IMR-90 (cell line): Measurements from ENCODE around the gene GLTPD2. TPM values are rescaled to one million over a fixed set of nuclear protein-coding genes. Genes with fewer than 3 reads are reported as not detected.
A peak's percentile ranks its signal among the peaks of the same experiment; 100 is the strongest.

Experiments used
- ATAC-seq: fragments of 200-7000 bp; cut with Tn5 transposase; 2 replicates; pipeline ENCODE4 v1.9.1; 2020; ENCODE audit warnings: low read depth, mild to moderate bottlenecking, moderate library complexity
- BruUV-seq: library from RNA; stranded (reverse); fragments of 400-500 nt; replicated peaks from 2 replicates; lab custom pipeline; 2021; lab: Mats Ljungman, UMichigan
- CTCF ChIA-PET: fragments of 300-600 bp; formaldehyde crosslinking; extraction: SDS; loops from one replicate; lab custom pipeline; 2021; ENCODE audit warnings: antibody characterized with exemption; lab: Yijun Ruan, JAX
- POLR2A ChIA-PET: fragments of 300-600 bp; sonication (Branson Sonifier 250); formaldehyde crosslinking; loops from one replicate; lab custom pipeline; 2022; ENCODE audit warnings: antibody characterized with exemption; ENCODE audit not compliant: unreplicated experiment; lab: Charles Lee
- DNase-seq: peaks from one replicate; pipeline ENCODE4 v3.0.0; 2013
- H2AFZ ChIP-seq: replicated peaks from 2 replicates; pipeline ENCODE3; 2013; ENCODE audit warnings: low read length, mild to moderate bottlenecking; ENCODE audit not compliant: poor library complexity
- H2AK5ac ChIP-seq: 2 replicates; pipeline ENCODE4 v1.6.1; 2013; ENCODE audit warnings: low read depth, low read length, inconsistent platforms
- H2AK9ac ChIP-seq: replicated peaks from 2 replicates; pipeline ENCODE3; 2013; ENCODE audit warnings: mild to moderate bottlenecking, low read depth, low read length, moderate library complexity; ENCODE audit not compliant: poor library complexity
- H2BK120ac ChIP-seq: 2 replicates; pipeline ENCODE4 v1.6.1; 2013; ENCODE audit warnings: low read depth, low read length, inconsistent platforms
- H2BK15ac ChIP-seq: 3 replicates; pipeline ENCODE4 v1.6.1; 2013; ENCODE audit warnings: low read depth, low read length, inconsistent platforms
- H2BK20ac ChIP-seq: 2 replicates; pipeline ENCODE4 v1.6.1; 2013; ENCODE audit warnings: low read depth, mild to moderate bottlenecking, inconsistent platforms, low read length, moderate library complexity
- H2BK5ac ChIP-seq: 2 replicates; pipeline ENCODE4 v1.6.1; 2013; ENCODE audit warnings: mild to moderate bottlenecking, low read depth, low read length, inconsistent platforms; ENCODE audit not compliant: poor library complexity, severe bottlenecking
- H3K14ac ChIP-seq: replicated peaks from 2 replicates; pipeline ENCODE4 v1.6.1; 2013; ENCODE audit warnings: low read depth, low read length, inconsistent platforms
- H3K18ac ChIP-seq: 2 replicates; pipeline ENCODE4 v1.6.1; 2013; ENCODE audit warnings: low read depth, low read length, control low read depth
- H3K23ac ChIP-seq: 2 replicates; pipeline ENCODE4 v1.6.1; 2013; ENCODE audit warnings: low read depth, low read length, inconsistent platforms
- H3K27ac ChIP-seq: 2 replicates; pipeline ENCODE4 v1.5.1; 2013; ENCODE audit warnings: mild to moderate bottlenecking, control low read depth, low read length; ENCODE audit not compliant: insufficient read depth
- H3K27me3 ChIP-seq: 2 replicates; pipeline ENCODE4 v1.6.1; 2013; ENCODE audit warnings: low read length; ENCODE audit not compliant: control insufficient read depth, insufficient read depth
- H3K36me3 ChIP-seq: 2 replicates; pipeline ENCODE4 v1.6.1; 2013; ENCODE audit warnings: low read length, mixed read lengths; ENCODE audit not compliant: control insufficient read depth, insufficient read depth
- H3K4ac ChIP-seq: 2 replicates; pipeline ENCODE4 v1.6.1; 2013; ENCODE audit warnings: low read depth, low read length, inconsistent platforms
- H3K4me1 ChIP-seq: 2 replicates; pipeline ENCODE4 v1.6.1; 2013; ENCODE audit warnings: low read length, mixed read lengths; ENCODE audit not compliant: control insufficient read depth, insufficient read depth
- H3K4me2 ChIP-seq: 2 replicates; pipeline ENCODE4 v1.6.1; 2013; ENCODE audit warnings: low read depth, mild to moderate bottlenecking, control low read depth, low read length, moderate library complexity
- H3K4me3 ChIP-seq: 2 replicates; pipeline ENCODE4 v1.5.1; 2013; ENCODE audit warnings: low read depth, mild to moderate bottlenecking, control low read depth, low read length, moderate library complexity; ENCODE audit not compliant: insufficient read depth
- H3K56ac ChIP-seq: 2 replicates; pipeline ENCODE4 v1.6.1; 2013; ENCODE audit warnings: low read length, inconsistent platforms; ENCODE audit not compliant: insufficient read depth; ENCODE audit errors: extremely low read depth
- H3K79me1 ChIP-seq, 2 experiments: 2 replicates each; pipeline ENCODE4 v1.6.1; 2013; ENCODE audit warnings: low read length in 2 of 2, inconsistent platforms in 1 of 2, low read depth in 1 of 2
- H3K9ac ChIP-seq: 2 replicates; pipeline ENCODE4 v1.6.1; 2013; ENCODE audit warnings: low read depth, low read length, control low read depth
- H3K9me1 ChIP-seq: 2 replicates; pipeline ENCODE4 v1.6.1; 2013; ENCODE audit warnings: low read length, inconsistent platforms; ENCODE audit not compliant: insufficient read depth
- H3K9me3 ChIP-seq: 2 replicates; pipeline ENCODE4 v1.6.1; 2013; ENCODE audit warnings: low read length; ENCODE audit not compliant: control insufficient read depth, insufficient read depth
- H4K20me1 ChIP-seq: 2 replicates; pipeline ENCODE4 v1.6.1; 2013; ENCODE audit warnings: low read length, inconsistent platforms; ENCODE audit not compliant: insufficient read depth
- H4K5ac ChIP-seq: 2 replicates; pipeline ENCODE4 v1.6.1; 2013; ENCODE audit warnings: mild to moderate bottlenecking, low read depth, low read length, control low read depth
- H4K8ac ChIP-seq, 2 experiments: 2 replicates each; pipeline ENCODE4 v1.6.1; 2013; ENCODE audit warnings: low read depth in 2 of 2, low read length in 2 of 2, control low read depth in 1 of 2, inconsistent platforms in 1 of 2
- H4K91ac ChIP-seq: 2 replicates; pipeline ENCODE4 v1.6.1; 2013; ENCODE audit warnings: low read depth, low read length, inconsistent platforms; ENCODE audit not compliant: insufficient read depth
- CHD1 ChIP-seq: IDR thresholded peaks from 2 replicates; pipeline ENCODE4 v1.6.1; 2012; ENCODE audit warnings: low read depth, low read length, improper control_type of control experiment
- MAFK ChIP-seq: IDR thresholded peaks from 2 replicates; pipeline ENCODE4 v1.6.1; 2012; ENCODE audit warnings: low read depth, low read length, improper control_type of control experiment
- MAZ ChIP-seq: IDR thresholded peaks from 2 replicates; pipeline ENCODE4 v1.6.1; 2012; ENCODE audit warnings: low read depth, mild to moderate bottlenecking, low read length, improper control_type of control experiment, moderate library complexity, borderline replicate concordance
- NFE2L2 ChIP-seq: fragments of 150-350 bp; IDR thresholded peaks from 2 replicates; pipeline ENCODE4 v1.6.1; 2016; ENCODE audit warnings: low read depth, mild to moderate bottlenecking, low read length
- POLR2A ChIP-seq: IDR thresholded peaks from 2 replicates; pipeline ENCODE4 v1.6.1; 2012; ENCODE audit warnings: mild to moderate bottlenecking, low read depth, low read length
- RAD21 ChIP-seq: IDR thresholded peaks from 2 replicates; pipeline ENCODE4 v1.6.1; 2012; ENCODE audit warnings: low read length, improper control_type of control experiment
- RFX5 ChIP-seq: IDR thresholded peaks from 2 replicates; pipeline ENCODE4 v1.8.0; 2012; ENCODE audit warnings: low read depth, mild to moderate bottlenecking, low read length, moderate library complexity
- WGBS, 2 experiments: methylation state at CpG; one replicate each; pipeline versions ENCODE4 v1.1.5 to v1.1.7; 2013; ENCODE audit warnings: missing lambda C conversion rate in 2 of 2; ENCODE audit not compliant: insufficient read length in 1 of 2; ENCODE audit errors: extremely low coverage in 2 of 2; 5-methylcytosine and 5-hydroxymethylcytosine counted together
- dilution Hi-C: fragments of 300-500 bp; cut with HindIII; formaldehyde crosslinking; loops from one replicate; pipeline ENCODE4 v1.14.3; 2018; ENCODE audit warnings: low sequenced_read_pairs; ENCODE audit not compliant: unreplicated experiment
- in situ Hi-C: fragments of 300-500 bp; cut with MboI; formaldehyde crosslinking; loops from 3 replicates; pipeline ENCODE4 v1.14.3; 2019; ENCODE audit warnings: low sequenced_read_pairs, inconsistent platforms, mixed read lengths
- intact Hi-C: fragments of 100-400 bp; cut with micrococcal nuclease; formaldehyde crosslinking; loops from 2 replicates; pipeline ENCODE4 v1.10.0; 2022
- polyA plus RNA-seq, 3 experiments: library from polyadenylated mRNA; depleted of rRNA; stranded (reverse); fragments of >200 nt; gene quantifications; 2 replicates each; pipeline ENCODE4 v1.2.3, GENCODE V29; 2012; ENCODE audit warnings: low replicate concordance in 1 of 3
- total RNA-seq: library from RNA; depleted of rRNA; stranded (reverse); fragments of >200 nt; gene quantifications from 2 replicates; pipeline ENCODE4 v1.2.3, GENCODE V29; 2012
- TF ChIP-seq, protein P1 (sequence below): fragments of 150-350 bp; IDR thresholded peaks from 2 replicates; pipeline ENCODE4 v1.6.1; 2016; ENCODE audit warnings: low read depth, mild to moderate bottlenecking, low read length, moderate library complexity, borderline replicate concordance
- TF ChIP-seq, protein P2 (sequence below): fragments of 150-350 bp; IDR thresholded peaks from 2 replicates; pipeline ENCODE4 v1.6.1; 2017; ENCODE audit warnings: mild to moderate bottlenecking, antibody characterized with exemption, low read length, low read depth
- TF ChIP-seq, protein P3 (sequence below): conservative IDR thresholded peaks from 2 replicates; pipeline ENCODE4 v1.5.1; 2012; ENCODE audit warnings: mild to moderate bottlenecking, low read depth, low read length, improper control_type of control experiment

GLTPD2 gene
- total and polyA plus RNA-seq, 2 of the 4 experiments (the other 2 are of a cell fraction), result not detected

DNA sequence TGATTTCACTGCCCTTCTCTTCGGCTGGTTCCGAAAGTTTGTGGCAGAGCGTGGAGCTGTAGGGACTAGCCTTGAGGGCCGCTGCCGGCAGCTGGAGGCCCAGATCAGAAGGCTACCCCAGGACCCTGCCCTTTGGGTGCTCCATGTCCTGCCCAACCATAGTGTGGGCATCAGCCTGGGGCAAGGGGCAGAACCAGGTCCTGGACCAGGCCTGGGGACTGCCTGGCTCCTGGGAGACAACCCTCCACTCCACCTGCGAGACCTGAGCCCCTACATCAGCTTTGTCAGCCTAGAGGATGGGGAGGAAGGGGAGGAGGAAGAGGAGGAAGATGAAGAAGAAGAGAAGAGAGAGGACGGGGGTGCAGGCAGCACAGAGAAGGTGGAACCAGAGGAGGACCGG is 48.2 kb upstream of the GLTPD2 start:
- Histone ChIP-seq H3K9ac (no peak overlapping the region), H3K4ac (no peak overlapping the region), H3K27ac (no peak overlapping the region), H2BK120ac (no peak overlapping the region), H2BK15ac (no peak overlapping the region), H2AK5ac (no peak overlapping the region), H2BK20ac (no peak overlapping the region), H4K8ac (no peak overlapping the region), H3K27me3 (peaks cover 69% of the 10 kb centered on the region), H2AK9ac (peak overlapping the region; percentile 72), H3K4me1 (peaks cover 8% of the 10 kb centered on the region; the same call in 1 of the 2 replicates), H3K4me2 (no peak overlapping the region), H3K79me1 (no peaks in the 10 kb centered on the region), H2AFZ (peak overlapping the region; percentile 41), H3K9me1 (no peaks in the 10 kb centered on the region), H3K18ac (no peak overlapping the region), H3K4me3 (no peak overlapping the region), H4K91ac (no peak overlapping the region), H4K20me1 (no peaks in the 10 kb centered on the region), H3K14ac (no peak overlapping the region), H3K56ac (no peak overlapping the region), H3K9me3 (no peaks in the 10 kb centered on the region), H3K36me3 (no peaks in the 10 kb centered on the region), H3K23ac (no peak overlapping the region), H4K5ac (no peak overlapping the region), H2BK5ac (no peak overlapping the region)
- no peak for TF ChIP-seq MAZ
- no peak for TF ChIP-seq CHD1
- TF ChIP-seq MAFK, result no peak
- TF ChIP-seq, protein P1, sequence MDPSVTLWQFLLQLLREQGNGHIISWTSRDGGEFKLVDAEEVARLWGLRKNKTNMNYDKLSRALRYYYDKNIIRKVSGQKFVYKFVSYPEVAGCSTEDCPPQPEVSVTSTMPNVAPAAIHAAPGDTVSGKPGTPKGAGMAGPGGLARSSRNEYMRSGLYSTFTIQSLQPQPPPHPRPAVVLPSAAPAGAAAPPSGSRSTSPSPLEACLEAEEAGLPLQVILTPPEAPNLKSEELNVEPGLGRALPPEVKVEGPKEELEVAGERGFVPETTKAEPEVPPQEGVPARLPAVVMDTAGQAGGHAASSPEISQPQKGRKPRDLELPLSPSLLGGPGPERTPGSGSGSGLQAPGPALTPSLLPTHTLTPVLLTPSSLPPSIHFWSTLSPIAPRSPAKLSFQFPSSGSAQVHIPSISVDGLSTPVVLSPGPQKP, result no peak
- no peak for TF ChIP-seq NFE2L2
- TF ChIP-seq RAD21, result no peak
- TF ChIP-seq, protein P2, sequence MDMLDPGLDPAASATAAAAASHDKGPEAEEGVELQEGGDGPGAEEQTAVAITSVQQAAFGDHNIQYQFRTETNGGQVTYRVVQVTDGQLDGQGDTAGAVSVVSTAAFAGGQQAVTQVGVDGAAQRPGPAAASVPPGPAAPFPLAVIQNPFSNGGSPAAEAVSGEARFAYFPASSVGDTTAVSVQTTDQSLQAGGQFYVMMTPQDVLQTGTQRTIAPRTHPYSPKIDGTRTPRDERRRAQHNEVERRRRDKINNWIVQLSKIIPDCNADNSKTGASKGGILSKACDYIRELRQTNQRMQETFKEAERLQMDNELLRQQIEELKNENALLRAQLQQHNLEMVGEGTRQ, result no peak
- TF ChIP-seq POLR2A, result no peak
- no peak for TF ChIP-seq RFX5
- TF ChIP-seq, protein P3, sequence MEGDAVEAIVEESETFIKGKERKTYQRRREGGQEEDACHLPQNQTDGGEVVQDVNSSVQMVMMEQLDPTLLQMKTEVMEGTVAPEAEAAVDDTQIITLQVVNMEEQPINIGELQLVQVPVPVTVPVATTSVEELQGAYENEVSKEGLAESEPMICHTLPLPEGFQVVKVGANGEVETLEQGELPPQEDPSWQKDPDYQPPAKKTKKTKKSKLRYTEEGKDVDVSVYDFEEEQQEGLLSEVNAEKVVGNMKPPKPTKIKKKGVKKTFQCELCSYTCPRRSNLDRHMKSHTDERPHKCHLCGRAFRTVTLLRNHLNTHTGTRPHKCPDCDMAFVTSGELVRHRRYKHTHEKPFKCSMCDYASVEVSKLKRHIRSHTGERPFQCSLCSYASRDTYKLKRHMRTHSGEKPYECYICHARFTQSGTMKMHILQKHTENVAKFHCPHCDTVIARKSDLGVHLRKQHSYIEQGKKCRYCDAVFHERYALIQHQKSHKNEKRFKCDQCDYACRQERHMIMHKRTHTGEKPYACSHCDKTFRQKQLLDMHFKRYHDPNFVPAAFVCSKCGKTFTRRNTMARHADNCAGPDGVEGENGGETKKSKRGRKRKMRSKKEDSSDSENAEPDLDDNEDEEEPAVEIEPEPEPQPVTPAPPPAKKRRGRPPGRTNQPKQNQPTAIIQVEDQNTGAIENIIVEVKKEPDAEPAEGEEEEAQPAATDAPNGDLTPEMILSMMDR, result no peak
- ATAC-seq (no peak), DNase-seq (no peak)
- dilution Hi-C loops (no loop called here), intact Hi-C loops (no loop called here), in situ Hi-C loops (no loop called here)
- ChIA-PET CTCF (no interaction called here), POLR2A (no interaction called here)
- BruUV-seq, result no TSS peak
- 100% methylated on average over 3 of the region's 8 CpGs; no CpG with 5 or more reads in 1 of the 2 experiments for WGBS, 2 experiments
